ENCODE data around the gene KCNK15. TPM values are rescaled to one million over a fixed set of nuclear protein-coding genes. Genes with fewer than 3 reads are reported as not detected.
A peak's percentile ranks its signal among the peaks of the same experiment; 100 is the strongest.

KCNK15 gene
- total and polyA plus RNA-seq, 4 donors = 0.48 to 2.6 (median 1.1) TPM

- peaks cover 0 to 7% (median 4%) of the 10 kb centered on the region in 5 donors for H3K4me1 ChIP-seq (ENCODE audit: control insufficient read depth in 5 of 5, insufficient read depth in 5 of 5, low read length in 5 of 5)
- no peaks in the 10 kb centered on the region for H3K36me3 ChIP-seq (ENCODE audit: control insufficient read depth in 4 of 4, insufficient read depth in 4 of 4, low read length in 4 of 4)
- no peak overlapping the region for H3K4me3 ChIP-seq
- H3K9me3 ChIP-seq (ENCODE audit: control insufficient read depth in 4 of 4, insufficient read depth in 3 of 4, low read length in 3 of 4) = no peaks in the 10 kb centered on the region
- no peak overlapping the region for H3K9ac ChIP-seq (ENCODE audit: insufficient read depth in 1 of 2, low read length in 2 of 2)
- WGBS, 2 donors = 63 to 90% methylated on average over 8 of the region's 8 CpGs
- no peak for ATAC-seq (ENCODE audit: insufficient read depth, low FRiP score)
- no peak for DNase-seq
- TF ChIP-seq CTCF (IDR thresholded peaks at IDR 0.05; ENCODE audit: control extremely low read depth, extremely low read depth) = no peak
- H3K27ac ChIP-seq (ENCODE audit: low read depth in 1 of 2, low read length in 1 of 2) = peak overlapping the region in 1 of 2 donors; percentile 64
- no peaks in the 10 kb centered on the region for H3K27me3 ChIP-seq (ENCODE audit: control insufficient read depth in 3 of 3, insufficient read depth in 3 of 3, low read length in 2 of 3)
Measured at GRCh38 chr20:44731657-44732056, 14.0 kb upstream of the KCNK15 start.

DNA sequence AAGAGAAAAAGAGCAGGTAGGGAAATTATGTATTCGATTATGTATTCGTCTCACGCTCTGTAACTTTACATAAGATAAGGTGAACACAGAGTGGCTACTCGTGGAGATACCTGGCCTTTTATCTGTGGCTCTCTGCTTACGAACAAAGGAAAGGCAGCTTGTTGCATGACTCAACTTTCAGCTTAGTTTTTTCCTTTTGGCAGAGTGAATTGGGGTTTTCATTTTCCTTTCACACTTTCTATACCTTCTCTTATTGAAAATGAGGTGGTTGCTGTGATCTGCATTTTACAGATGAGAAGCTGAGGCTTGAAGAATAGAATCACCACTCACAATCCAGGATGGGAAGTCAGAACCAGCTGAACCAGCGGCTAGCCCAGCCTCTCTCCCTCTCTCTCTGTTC is 13.3 kb upstream of the KCNK15 start:
- no peak for TF ChIP-seq CTCF (IDR thresholded peaks at IDR 0.05; ENCODE audit: control extremely low read depth, extremely low read depth)
- no peak for ATAC-seq (ENCODE audit: insufficient read depth, low FRiP score)
- H3K27me3 ChIP-seq (ENCODE audit: control insufficient read depth in 3 of 3, insufficient read depth in 3 of 3, low read length in 2 of 3) = no peaks in the 10 kb centered on the region
- DNase-seq = no peak
- H3K4me1 ChIP-seq (ENCODE audit: control insufficient read depth in 5 of 5, insufficient read depth in 5 of 5, low read length in 5 of 5) = peaks cover 0 to 7% (median 4%) of the 10 kb centered on the region in 5 donors
- WGBS, 2 donors = 73 to 76% methylated on average over 6 of the region's 6 CpGs
- H3K36me3 ChIP-seq (ENCODE audit: control insufficient read depth in 4 of 4, insufficient read depth in 4 of 4, low read length in 4 of 4) = no peaks in the 10 kb centered on the region
- H3K4me3 ChIP-seq = no peak overlapping the region
- no peak overlapping the region for H3K9ac ChIP-seq (ENCODE audit: insufficient read depth in 1 of 2, low read length in 2 of 2)
- H3K9me3 ChIP-seq (ENCODE audit: control insufficient read depth in 4 of 4, insufficient read depth in 3 of 4, low read length in 3 of 4) = no peaks in the 10 kb centered on the region
- no peak overlapping the region for H3K27ac ChIP-seq (ENCODE audit: low read depth in 1 of 2, low read length in 1 of 2)

- peak; percentile 67 for TF ChIP-seq CTCF (IDR thresholded peaks at IDR 0.05; ENCODE audit: control extremely low read depth, extremely low read depth)
- WGBS, 2 donors = 29 to 33% methylated on average over 7 of the region's 7 CpGs
- Histone ChIP-seq H3K9ac (ENCODE audit: insufficient read depth in 1 of 2, low read length in 2 of 2) (no peak overlapping the region), H3K9me3 (ENCODE audit: control insufficient read depth in 4 of 4, insufficient read depth in 3 of 4, low read length in 3 of 4) (no peaks in the 10 kb centered on the region), H3K4me3 (no peak overlapping the region), H3K36me3 (ENCODE audit: control insufficient read depth in 4 of 4, insufficient read depth in 4 of 4, low read length in 4 of 4) (no peaks in the 10 kb centered on the region), H3K27ac (ENCODE audit: low read depth in 1 of 2, low read length in 1 of 2) (no peak overlapping the region), H3K4me1 (ENCODE audit: control insufficient read depth in 5 of 5, insufficient read depth in 5 of 5, low read length in 5 of 5) (peaks cover 0 to 7% (median 4%) of the 10 kb centered on the region in 5 donors), H3K27me3 (ENCODE audit: control insufficient read depth in 3 of 3, insufficient read depth in 3 of 3, low read length in 2 of 3) (no peaks in the 10 kb centered on the region)
- DNase-seq = peak; percentile 76 to 81 (median 77)
- peak; percentile 59 for ATAC-seq (ENCODE audit: insufficient read depth, low FRiP score)
Measured at GRCh38 chr20:44733341-44734069, 12.2 kb upstream of the KCNK15 start.
